K562 (cell line): ENCODE results near the gene HSPA4L. TPM values are rescaled to one million over a fixed set of nuclear protein-coding genes. Genes with fewer than 3 reads are reported as not detected.

Source experiments
- ETV6 ChIP-seq, 3 experiments: fragments of 150-350 bp in 1 of 3; sonication (generic) in 1 of 3; formaldehyde crosslinking in 1 of 3; IDR thresholded peaks; 2 replicates each; pipeline versions ENCODE4 v1.6.1 to v1.8.0; 2014 to 2022; ENCODE audit warnings: borderline replicate concordance in 2 of 3, low read depth in 2 of 3, antibody characterized with exemption in 1 of 3, low read length in 1 of 3, mild to moderate bottlenecking in 1 of 3, missing genetic modification reagents in 1 of 3
- FOXJ3 ChIP-seq: sonication (generic); formaldehyde crosslinking; IDR thresholded peaks from 2 replicates; pipeline ENCODE4 v1.4.0; 2020; ENCODE audit warnings: mild to moderate bottlenecking, missing genetic modification reagents
- GATAD2A ChIP-seq: fragments of 450-650 bp; IDR thresholded peaks from 2 replicates; pipeline ENCODE4 v1.6.1; 2017
- KAT2B ChIP-seq: IDR thresholded peaks from one replicate; pipeline ENCODE4 v1.6.1; 2012; ENCODE audit warnings: low read depth, mild to moderate bottlenecking, control low read depth, inconsistent platforms, low read length, moderate library complexity
- KHSRP ChIP-seq: fragments of 450-650 bp; IDR thresholded peaks from 2 replicates; pipeline ENCODE4 v1.6.1; 2017
- MBD2 ChIP-seq: sonication (generic); IDR thresholded peaks from 2 replicates; pipeline ENCODE4 v1.6.1; 2016; ENCODE audit warnings: low read depth, borderline replicate concordance
- POLR2H ChIP-seq: IDR thresholded peaks from 2 replicates; pipeline ENCODE4 v1.6.1; 2016; ENCODE audit warnings: missing genetic modification characterization, low read depth, mild to moderate bottlenecking, control low read depth, missing compliant biosample characterization, moderate library complexity
- SMARCA4 ChIP-seq: fragments of 450-650 bp; IDR thresholded peaks from 2 replicates; pipeline ENCODE4 v1.6.1; 2016
- SRSF1 ChIP-seq: fragments of 200-400 bp; formaldehyde crosslinking; IDR thresholded peaks from 2 replicates; pipeline ENCODE4 v1.6.1; 2017; ENCODE audit warnings: mild to moderate bottlenecking, low read depth, low read length, moderate library complexity
- ZNF121 ChIP-seq: sonication (generic); formaldehyde crosslinking; conservative IDR thresholded peaks from 2 replicates; pipeline ENCODE4 v1.8.0; 2022; ENCODE audit warnings: missing genetic modification reagents
- ZNF354B ChIP-seq: fragments of 250-450 bp; sonication (Bioruptor Pico); IDR thresholded peaks from 2 replicates; pipeline ENCODE4 v1.4.0; 2020
- ZNF699 ChIP-seq: fragments of 250-450 bp; sonication (Bioruptor Pico); IDR thresholded peaks from 2 replicates; pipeline ENCODE4 v1.8.0; 2021; ENCODE audit warnings: mild to moderate bottlenecking, moderate library complexity; ENCODE audit not compliant: insufficient replicate concordance
- polyA plus RNA-seq, 8 experiments: library from polyadenylated mRNA; depleted of rRNA in 4 of 8; stranded (reverse) in 5 of 8; unstranded in 3 of 8; fragments of >200 nt; fragmentation: Nextera tagmentation in 2 of 8; fragmentation: Illumina TruSeq in 1 of 8; extraction: Ambion mirVana in 2 of 8; extraction: Trizol in 1 of 8; gene quantifications; 2 replicates each; pipeline versions ENCODE4 v1.2.1 to v1.2.3, GENCODE V29; 2011 to 2014; ENCODE audit warnings: inconsistent platforms in 1 of 8, missing spikeins in 1 of 8
- total RNA-seq, 7 experiments: library from RNA; depleted of rRNA in 6 of 7; stranded (reverse); fragments of >200 nt in 6 of 7; fragmentation: Illumina TruSeq in 2 of 7; extraction: Trizol in 2 of 7; gene quantifications; 2 replicates each; pipeline versions ENCODE4 v1.2.1 to v1.2.3, GENCODE V29; 2011 to 2021; ENCODE audit warnings: low replicate concordance in 1 of 7
- TF ChIP-seq, protein P1 (sequence below): fragments of 250-450 bp; sonication (Bioruptor Pico); IDR thresholded peaks from 2 replicates; pipeline ENCODE4 v1.5.0; 2021; ENCODE audit warnings: mild to moderate bottlenecking, borderline replicate concordance
- TF ChIP-seq, protein P2 (sequence below): sonication (generic); formaldehyde crosslinking; IDR thresholded peaks from 2 replicates; pipeline ENCODE4 v1.8.0; 2022; ENCODE audit warnings: missing genetic modification reagents, mild to moderate bottlenecking, moderate library complexity, borderline replicate concordance
- TF ChIP-seq, protein P3 (sequence below): IDR thresholded peaks from 2 replicates; pipeline ENCODE4 v1.6.1; 2012; ENCODE audit warnings: low read depth, low read length, improper control_type of control experiment, borderline replicate concordance
- TF ChIP-seq, protein P4 (sequence below): fragments of 250-450 bp; sonication (Bioruptor Pico); IDR thresholded peaks from 2 replicates; pipeline ENCODE4 v1.4.0; 2020; ENCODE audit warnings: mild to moderate bottlenecking, moderate library complexity
- TF ChIP-seq, protein P5 (sequence below): sonication (generic); formaldehyde crosslinking; IDR thresholded peaks from 2 replicates; pipeline ENCODE4 v1.9.0; 2022; ENCODE audit warnings: mild to moderate bottlenecking, missing genetic modification reagents
- TF ChIP-seq, protein P6 (sequence below): fragments of 450-650 bp; IDR thresholded peaks from 2 replicates; pipeline ENCODE4 v1.7.0; 2016; ENCODE audit warnings: borderline replicate concordance

HSPA4L gene
- total and polyA plus RNA-seq, 9 of the 15 experiments (the other 6 are each of a cell fraction or from before 2014, with no cell fraction given) = 12.3 to 37.0 (median 21.7) TPM

DNA sequence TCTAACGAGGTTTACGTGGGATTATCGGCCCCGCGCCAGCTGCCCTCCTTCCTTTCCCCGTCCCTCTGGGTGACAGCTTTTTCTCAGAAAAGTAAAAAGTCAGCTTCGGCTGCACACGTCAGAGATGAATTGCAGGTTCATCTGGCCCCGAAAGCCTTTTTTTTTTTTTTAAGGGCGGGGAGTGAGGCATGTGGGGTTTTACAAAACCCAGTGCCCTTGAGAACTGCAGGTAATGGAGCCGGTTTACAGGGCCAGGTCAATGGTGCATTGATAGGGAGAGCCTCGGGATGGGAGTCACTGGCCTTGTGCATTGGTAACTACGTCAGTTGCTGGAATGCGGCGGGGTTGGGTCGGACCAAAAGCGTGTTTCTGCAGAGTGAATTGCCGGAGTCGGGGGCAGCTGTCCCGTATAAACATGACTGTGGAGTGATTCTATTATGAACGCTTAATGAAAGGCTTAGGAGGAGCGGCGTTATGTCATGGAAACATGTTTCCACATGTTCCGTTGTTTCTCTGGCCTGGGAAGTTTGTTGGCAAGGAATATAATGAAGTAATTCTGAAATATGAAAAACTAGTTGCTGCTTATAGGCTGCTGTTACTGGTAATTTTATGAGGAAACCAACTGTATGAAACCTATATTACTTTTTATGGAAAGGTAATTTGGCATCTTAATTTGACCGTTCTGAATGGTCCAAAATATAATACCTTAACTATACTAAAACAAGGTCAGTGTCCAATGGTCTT lies 1.1 kb downstream of the HSPA4L start (continued):
- TF ChIP-seq, protein P1, sequence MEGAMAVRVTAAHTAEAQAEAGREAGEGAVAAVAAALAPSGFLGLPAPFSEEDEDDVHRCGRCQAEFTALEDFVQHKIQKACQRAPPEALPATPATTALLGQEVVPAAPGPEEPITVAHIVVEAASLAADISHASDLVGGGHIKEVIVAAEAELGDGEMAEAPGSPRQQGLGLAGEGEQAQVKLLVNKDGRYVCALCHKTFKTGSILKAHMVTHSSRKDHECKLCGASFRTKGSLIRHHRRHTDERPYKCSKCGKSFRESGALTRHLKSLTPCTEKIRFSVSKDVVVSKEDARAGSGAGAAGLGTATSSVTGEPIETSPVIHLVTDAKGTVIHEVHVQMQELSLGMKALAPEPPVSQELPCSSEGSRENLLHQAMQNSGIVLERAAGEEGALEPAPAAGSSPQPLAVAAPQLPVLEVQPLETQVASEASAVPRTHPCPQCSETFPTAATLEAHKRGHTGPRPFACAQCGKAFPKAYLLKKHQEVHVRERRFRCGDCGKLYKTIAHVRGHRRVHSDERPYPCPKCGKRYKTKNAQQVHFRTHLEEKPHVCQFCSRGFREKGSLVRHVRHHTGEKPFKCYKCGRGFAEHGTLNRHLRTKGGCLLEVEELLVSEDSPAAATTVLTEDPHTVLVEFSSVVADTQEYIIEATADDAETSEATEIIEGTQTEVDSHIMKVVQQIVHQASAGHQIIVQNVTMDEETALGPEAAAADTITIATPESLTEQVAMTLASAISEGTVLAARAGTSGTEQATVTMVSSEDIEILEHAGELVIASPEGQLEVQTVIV (CRISPR knock-in tag) = no peak
- TF ChIP-seq, protein P2, sequence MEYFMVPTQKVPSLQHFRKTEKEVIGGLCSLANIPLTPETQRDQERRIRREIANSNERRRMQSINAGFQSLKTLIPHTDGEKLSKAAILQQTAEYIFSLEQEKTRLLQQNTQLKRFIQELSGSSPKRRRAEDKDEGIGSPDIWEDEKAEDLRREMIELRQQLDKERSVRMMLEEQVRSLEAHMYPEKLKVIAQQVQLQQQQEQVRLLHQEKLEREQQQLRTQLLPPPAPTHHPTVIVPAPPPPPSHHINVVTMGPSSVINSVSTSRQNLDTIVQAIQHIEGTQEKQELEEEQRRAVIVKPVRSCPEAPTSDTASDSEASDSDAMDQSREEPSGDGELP (CRISPR knock-in tag) = peak; percentile 48
- TF ChIP-seq, protein P3, sequence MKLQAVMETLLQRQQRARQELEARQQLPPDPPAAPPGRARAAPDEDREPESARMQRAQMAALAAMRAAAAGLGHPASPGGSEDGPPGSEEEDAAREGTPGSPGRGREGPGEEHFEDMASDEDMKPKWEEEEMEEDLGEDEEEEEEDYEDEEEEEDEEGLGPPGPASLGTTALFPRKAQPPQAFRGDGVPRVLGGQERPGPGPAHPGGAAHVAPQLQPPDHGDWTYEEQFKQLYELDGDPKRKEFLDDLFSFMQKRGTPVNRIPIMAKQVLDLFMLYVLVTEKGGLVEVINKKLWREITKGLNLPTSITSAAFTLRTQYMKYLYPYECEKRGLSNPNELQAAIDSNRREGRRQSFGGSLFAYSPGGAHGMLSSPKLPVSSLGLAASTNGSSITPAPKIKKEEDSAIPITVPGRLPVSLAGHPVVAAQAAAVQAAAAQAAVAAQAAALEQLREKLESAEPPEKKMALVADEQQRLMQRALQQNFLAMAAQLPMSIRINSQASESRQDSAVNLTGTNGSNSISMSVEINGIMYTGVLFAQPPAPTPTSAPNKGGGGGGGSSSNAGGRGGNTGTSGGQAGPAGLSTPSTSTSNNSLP = no peak
- TF ChIP-seq MBD2 (no peak), SMARCA4 (no peak), ETV6 (IDR thresholded peaks at IDR 0.05; ENCODE audit: borderline replicate concordance in 1 of 2, low read depth in 2 of 2, low read length in 1 of 2) (no peak), ETV6 (CRISPR knock-in tag; IDR thresholded peaks at IDR 0.05; ENCODE audit: borderline replicate concordance) (no peak), SRSF1 (no peak), POLR2H (tag) (no peak), ZNF699 (CRISPR knock-in tag) (no peak), GATAD2A (no peak), KHSRP (no peak), KAT2B (no peak), ZNF354B (no peak), FOXJ3 (CRISPR knock-in tag) (no peak), ZNF121 (no peak)
- TF ChIP-seq, protein P4, sequence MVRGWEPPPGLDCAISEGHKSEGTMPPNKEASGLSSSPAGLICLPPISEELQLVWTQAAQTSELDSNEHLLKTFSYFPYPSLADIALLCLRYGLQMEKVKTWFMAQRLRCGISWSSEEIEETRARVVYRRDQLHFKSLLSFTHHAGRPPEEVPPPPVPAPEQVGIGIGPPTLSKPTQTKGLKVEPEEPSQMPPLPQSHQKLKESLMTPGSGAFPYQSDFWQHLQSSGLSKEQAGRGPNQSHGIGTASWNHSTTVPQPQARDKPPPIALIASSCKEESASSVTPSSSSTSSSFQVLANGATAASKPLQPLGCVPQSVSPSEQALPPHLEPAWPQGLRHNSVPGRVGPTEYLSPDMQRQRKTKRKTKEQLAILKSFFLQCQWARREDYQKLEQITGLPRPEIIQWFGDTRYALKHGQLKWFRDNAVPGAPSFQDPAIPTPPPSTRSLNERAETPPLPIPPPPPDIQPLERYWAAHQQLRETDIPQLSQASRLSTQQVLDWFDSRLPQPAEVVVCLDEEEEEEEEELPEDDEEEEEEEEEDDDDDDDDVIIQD (CRISPR knock-in tag) = no peak
- TF ChIP-seq, protein P5, sequence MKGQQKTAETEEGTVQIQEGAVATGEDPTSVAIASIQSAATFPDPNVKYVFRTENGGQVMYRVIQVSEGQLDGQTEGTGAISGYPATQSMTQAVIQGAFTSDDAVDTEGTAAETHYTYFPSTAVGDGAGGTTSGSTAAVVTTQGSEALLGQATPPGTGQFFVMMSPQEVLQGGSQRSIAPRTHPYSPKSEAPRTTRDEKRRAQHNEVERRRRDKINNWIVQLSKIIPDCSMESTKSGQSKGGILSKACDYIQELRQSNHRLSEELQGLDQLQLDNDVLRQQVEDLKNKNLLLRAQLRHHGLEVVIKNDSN = no peak
- TF ChIP-seq, protein P6, sequence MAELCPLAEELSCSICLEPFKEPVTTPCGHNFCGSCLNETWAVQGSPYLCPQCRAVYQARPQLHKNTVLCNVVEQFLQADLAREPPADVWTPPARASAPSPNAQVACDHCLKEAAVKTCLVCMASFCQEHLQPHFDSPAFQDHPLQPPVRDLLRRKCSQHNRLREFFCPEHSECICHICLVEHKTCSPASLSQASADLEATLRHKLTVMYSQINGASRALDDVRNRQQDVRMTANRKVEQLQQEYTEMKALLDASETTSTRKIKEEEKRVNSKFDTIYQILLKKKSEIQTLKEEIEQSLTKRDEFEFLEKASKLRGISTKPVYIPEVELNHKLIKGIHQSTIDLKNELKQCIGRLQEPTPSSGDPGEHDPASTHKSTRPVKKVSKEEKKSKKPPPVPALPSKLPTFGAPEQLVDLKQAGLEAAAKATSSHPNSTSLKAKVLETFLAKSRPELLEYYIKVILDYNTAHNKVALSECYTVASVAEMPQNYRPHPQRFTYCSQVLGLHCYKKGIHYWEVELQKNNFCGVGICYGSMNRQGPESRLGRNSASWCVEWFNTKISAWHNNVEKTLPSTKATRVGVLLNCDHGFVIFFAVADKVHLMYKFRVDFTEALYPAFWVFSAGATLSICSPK = no peak
